ENCODE measurements around the gene SMYD3.

The SMYD3 gene

GRCh38 chr1:246351721-246352120 is 155.4 kb downstream of the SMYD3 start:
- 0 out of 2 replicates have a peak, but pooled peaks cover 3% of the 10 kb centered on the region for H3K36me3 ChIP-seq (ENCODE audit: insufficient read depth, low read length)
- 0 out of 2 replicates have a peak, but pooled peaks cover 1% of the 10 kb centered on the region for H3K9me3 ChIP-seq (ENCODE audit: insufficient read depth, low read depth, low read length)
- no peaks in the 10 kb centered on the region for H3K4me1 ChIP-seq (ENCODE audit: insufficient read depth, low read length, poor library complexity, severe bottlenecking)
- H3F3A ChIP-seq (ENCODE audit: low read depth): no peaks in the 10 kb centered on the region
- H4K20me1 ChIP-seq (ENCODE audit: insufficient read depth, low read length, poor library complexity, severe bottlenecking): no peaks in the 10 kb centered on the region
- no peak overlapping the region for H2AFZ ChIP-seq (ENCODE audit: low read length)
- TF ChIP-seq CTCF (conservative IDR thresholded peaks at IDR 0.05; ENCODE audit: low read length) (no peak), EZH2phosphoT487 (IDR thresholded peaks at IDR 0.05; ENCODE audit: borderline replicate concordance) (no peak)
- H3K9me2 ChIP-seq (replicated peaks; ENCODE audit: low read depth, low read length): no peaks in the 10 kb centered on the region
- H3K4me2 ChIP-seq (ENCODE audit: low read depth, low read length, poor library complexity, severe bottlenecking): no peak overlapping the region
- no peak overlapping the region for H3K4me3 ChIP-seq (ENCODE audit: low read length, poor library complexity, severe bottlenecking)
- no peak overlapping the region for H3K9ac ChIP-seq (ENCODE audit: low read depth, low read length, poor library complexity, severe bottlenecking)
- H3K79me2 ChIP-seq (ENCODE audit: insufficient read depth, low read length): peaks cover 6% of the 10 kb centered on the region; the same call in 1 of the 2 replicates
- H3K27me3 ChIP-seq (ENCODE audit: insufficient read depth, low read length, poor library complexity, severe bottlenecking): no peaks in the 10 kb centered on the region

- Histone ChIP-seq H3K79me2 (ENCODE audit: insufficient read depth, low read length) (peaks cover 4% of the 10 kb centered on the region; the same call in 1 of the 2 replicates), H4K20me1 (ENCODE audit: insufficient read depth, low read length, poor library complexity, severe bottlenecking) (no peaks in the 10 kb centered on the region), H3K4me2 (ENCODE audit: low read depth, low read length, poor library complexity, severe bottlenecking) (no peak overlapping the region), H3K36me3 (ENCODE audit: insufficient read depth, low read length) (peaks cover 3% of the 10 kb centered on the region; the same call in 1 of the 2 replicates), H3K9me3 (ENCODE audit: insufficient read depth, low read depth, low read length) (no peaks in the 10 kb centered on the region), H3K9me2 (replicated peaks; ENCODE audit: low read depth, low read length) (no peaks in the 10 kb centered on the region), H3K9ac (ENCODE audit: low read depth, low read length, poor library complexity, severe bottlenecking) (no peak overlapping the region), H3K4me1 (ENCODE audit: insufficient read depth, low read length, poor library complexity, severe bottlenecking) (no peaks in the 10 kb centered on the region), H3K4me3 (ENCODE audit: low read length, poor library complexity, severe bottlenecking) (no peak overlapping the region), H2AFZ (ENCODE audit: low read length) (no peak overlapping the region), H3K27me3 (ENCODE audit: insufficient read depth, low read length, poor library complexity, severe bottlenecking) (no peaks in the 10 kb centered on the region), H3F3A (ENCODE audit: low read depth) (no peaks in the 10 kb centered on the region)
- TF ChIP-seq EZH2phosphoT487 (IDR thresholded peaks at IDR 0.05; ENCODE audit: borderline replicate concordance) (no peak), CTCF (conservative IDR thresholded peaks at IDR 0.05; ENCODE audit: low read length) (no peak)
These were observed 156.3 kb downstream of the SMYD3 start for GRCh38 chr1:246350745-246351144.

- Histone ChIP-seq H3F3A (ENCODE audit: low read depth) (no peaks in the 10 kb centered on the region), H3K4me2 (ENCODE audit: low read depth, low read length, poor library complexity, severe bottlenecking) (no peak overlapping the region), H4K20me1 (ENCODE audit: insufficient read depth, low read length, poor library complexity, severe bottlenecking) (no peaks in the 10 kb centered on the region), H3K4me1 (ENCODE audit: insufficient read depth, low read length, poor library complexity, severe bottlenecking) (peaks cover 14% of the 10 kb centered on the region), H3K9me2 (replicated peaks; ENCODE audit: low read depth, low read length) (no peaks in the 10 kb centered on the region), H3K9me3 (ENCODE audit: insufficient read depth, low read depth, low read length) (peaks cover 8% of the 10 kb centered on the region; the same call in 1 of the 2 replicates), H2AFZ (ENCODE audit: low read length) (no peak overlapping the region), H3K9ac (ENCODE audit: low read depth, low read length, poor library complexity, severe bottlenecking) (no peak overlapping the region), H3K4me3 (ENCODE audit: low read length, poor library complexity, severe bottlenecking) (no peak overlapping the region), H3K79me2 (ENCODE audit: insufficient read depth, low read length) (no peaks in the 10 kb centered on the region), H3K27me3 (ENCODE audit: insufficient read depth, low read length, poor library complexity, severe bottlenecking) (no peaks in the 10 kb centered on the region), H3K36me3 (ENCODE audit: insufficient read depth, low read length) (peaks cover 5% of the 10 kb centered on the region; the same call in 1 of the 2 replicates)
- TF ChIP-seq CTCF (conservative IDR thresholded peaks at IDR 0.05; ENCODE audit: low read length) (no peak), EZH2phosphoT487 (IDR thresholded peaks at IDR 0.05; ENCODE audit: borderline replicate concordance) (no peak)
These were observed 163.1 kb downstream of the SMYD3 start for GRCh38 chr1:246343937-246344336.

All from Loucy (cell line).